ENCODE measurements around the gene PAGE3.

PAGE3 gene

GRCh38 chrX:55264816-55265215, at the start of gene PAGE3:
Gene PAGE3 (minus strand): TSS chrX:55264916. CDS start chrX:55263903, 1,013 bp downstream.
- no peak for DNase-seq (ENCODE audit: low spot score in 2 of 2)
- Histone ChIP-seq H3K36me3 (replicated peaks) (no peaks in the 10 kb centered on the region), H3K4me3 (no peak within 1 kb of the TSS), H3K4me1 (no peaks in the 10 kb centered on the region), H3K27me3 (ENCODE audit: low read depth) (no peaks in the 10 kb centered on the region; the same call in 1 of the 2 replicates), H3K9me3 (no peaks in the 10 kb centered on the region)
- in situ Hi-C loops (cut with MboI; ENCODE audit: low sequenced_read_pairs): no loop called here

DNA sequence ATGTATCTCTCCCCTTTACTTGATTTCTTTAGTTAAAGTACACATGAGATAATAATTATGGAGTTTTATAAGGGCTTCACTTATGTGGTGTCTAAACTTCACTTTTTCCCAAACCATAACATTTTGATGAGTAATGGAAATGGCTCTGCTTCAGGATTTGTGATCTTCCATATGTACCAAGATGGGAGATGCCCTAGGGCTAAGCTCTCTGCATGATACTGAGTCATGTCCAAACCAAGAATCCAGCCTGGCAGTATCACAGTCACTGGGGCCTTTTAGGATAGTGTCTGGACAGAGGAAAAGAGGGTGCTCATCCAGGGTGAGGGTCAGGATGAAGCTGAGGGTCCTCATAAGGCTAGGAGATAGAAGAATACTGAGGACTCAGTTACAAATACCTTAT, 47.9 kb upstream of the PAGE3 start:
- in situ Hi-C loops (cut with MboI; ENCODE audit: low sequenced_read_pairs): no loop called here
- Histone ChIP-seq H3K4me3 (no peak overlapping the region), H3K4me1 (no peaks in the 10 kb centered on the region), H3K9me3 (no peaks in the 10 kb centered on the region), H3K36me3 (replicated peaks) (no peaks in the 10 kb centered on the region), H3K27me3 (ENCODE audit: low read depth) (no peaks in the 10 kb centered on the region)
- DNase-seq (ENCODE audit: low spot score in 2 of 2): no peak

- in situ Hi-C loops (cut with MboI; ENCODE audit: low sequenced_read_pairs): no loop called here
- Histone ChIP-seq H3K27me3 (ENCODE audit: low read depth) (no peaks in the 10 kb centered on the region), H3K4me1 (no peaks in the 10 kb centered on the region), H3K9me3 (no peaks in the 10 kb centered on the region), H3K4me3 (no peak overlapping the region), H3K36me3 (replicated peaks) (no peaks in the 10 kb centered on the region)
- no peak for DNase-seq (ENCODE audit: low spot score in 2 of 2)
These were observed 26.2 kb upstream of the PAGE3 start for GRCh38 chrX:55290963-55291362.

- Histone ChIP-seq H3K4me3 (no peak overlapping the region), H3K36me3 (replicated peaks) (no peaks in the 10 kb centered on the region), H3K4me1 (no peaks in the 10 kb centered on the region), H3K27me3 (ENCODE audit: low read depth) (no peaks in the 10 kb centered on the region), H3K9me3 (no peaks in the 10 kb centered on the region)
- in situ Hi-C loops (cut with MboI; ENCODE audit: low sequenced_read_pairs): no loop called here
- no peak for DNase-seq (ENCODE audit: low spot score in 2 of 2)
These were observed 15.1 kb upstream of the PAGE3 start for GRCh38 chrX:55279832-55280231.

- no peaks in the 10 kb centered on the region for H3K4me1 ChIP-seq
- in situ Hi-C loops (cut with MboI; ENCODE audit: low sequenced_read_pairs): no loop called here
- no peak overlapping the region for H3K4me3 ChIP-seq
- H3K27me3 ChIP-seq (ENCODE audit: low read depth): no peaks in the 10 kb centered on the region; the same call in 1 of the 2 replicates
- no peaks in the 10 kb centered on the region for H3K36me3 ChIP-seq (replicated peaks)
- H3K9me3 ChIP-seq: no peaks in the 10 kb centered on the region
- DNase-seq (ENCODE audit: low spot score in 2 of 2): no peak
These were observed 3.9 kb downstream of the PAGE3 start for GRCh38 chrX:55260806-55261205.

GRCh38 chrX:55253528-55253927, 11.2 kb downstream of the PAGE3 start:
- Histone ChIP-seq H3K36me3 (replicated peaks) (no peaks in the 10 kb centered on the region), H3K27me3 (ENCODE audit: low read depth) (no peaks in the 10 kb centered on the region), H3K4me1 (no peaks in the 10 kb centered on the region), H3K9me3 (no peaks in the 10 kb centered on the region), H3K4me3 (no peak overlapping the region)
- in situ Hi-C loops (cut with MboI; ENCODE audit: low sequenced_read_pairs): no loop called here
- DNase-seq (ENCODE audit: low spot score in 2 of 2): no peak

- Histone ChIP-seq H3K9me3 (no peaks in the 10 kb centered on the region), H3K36me3 (replicated peaks) (no peaks in the 10 kb centered on the region), H3K4me3 (no peak overlapping the region), H3K27me3 (ENCODE audit: low read depth) (no peaks in the 10 kb centered on the region), H3K4me1 (no peaks in the 10 kb centered on the region)
- DNase-seq (ENCODE audit: low spot score in 2 of 2): no peak
- in situ Hi-C loops (cut with MboI; ENCODE audit: low sequenced_read_pairs): no loop called here
These were observed 23.9 kb downstream of the PAGE3 start for GRCh38 chrX:55240788-55241340.

- Histone ChIP-seq H3K9me3 (no peaks in the 10 kb centered on the region), H3K4me3 (no peak within 1 kb of the TSS), H3K36me3 (replicated peaks) (no peaks in the 10 kb centered on the region), H3K27me3 (ENCODE audit: low read depth) (no peaks in the 10 kb centered on the region), H3K4me1 (no peaks in the 10 kb centered on the region)
- in situ Hi-C loops (cut with MboI; ENCODE audit: low sequenced_read_pairs): no loop called here
- DNase-seq (ENCODE audit: low spot score in 2 of 2): no peak
These were observed 44.5 kb downstream of the PAGE3 start, which contains the start of gene PAGE5 for GRCh38 chrX:55220119-55220794. Gene PAGE5 (plus strand): TSS chrX:55220346. CDS start chrX:55221383, 1,037 bp downstream.

GRCh38 chrX:55213381-55213780, 51.3 kb downstream of the PAGE3 start:
- Histone ChIP-seq H3K9me3 (no peaks in the 10 kb centered on the region), H3K4me1 (no peaks in the 10 kb centered on the region), H3K36me3 (replicated peaks) (no peaks in the 10 kb centered on the region), H3K4me3 (no peak overlapping the region), H3K27me3 (ENCODE audit: low read depth) (no peaks in the 10 kb centered on the region)
- in situ Hi-C loops (cut with MboI; ENCODE audit: low sequenced_read_pairs): no loop called here
- DNase-seq (ENCODE audit: low spot score in 2 of 2): no peak

DNA sequence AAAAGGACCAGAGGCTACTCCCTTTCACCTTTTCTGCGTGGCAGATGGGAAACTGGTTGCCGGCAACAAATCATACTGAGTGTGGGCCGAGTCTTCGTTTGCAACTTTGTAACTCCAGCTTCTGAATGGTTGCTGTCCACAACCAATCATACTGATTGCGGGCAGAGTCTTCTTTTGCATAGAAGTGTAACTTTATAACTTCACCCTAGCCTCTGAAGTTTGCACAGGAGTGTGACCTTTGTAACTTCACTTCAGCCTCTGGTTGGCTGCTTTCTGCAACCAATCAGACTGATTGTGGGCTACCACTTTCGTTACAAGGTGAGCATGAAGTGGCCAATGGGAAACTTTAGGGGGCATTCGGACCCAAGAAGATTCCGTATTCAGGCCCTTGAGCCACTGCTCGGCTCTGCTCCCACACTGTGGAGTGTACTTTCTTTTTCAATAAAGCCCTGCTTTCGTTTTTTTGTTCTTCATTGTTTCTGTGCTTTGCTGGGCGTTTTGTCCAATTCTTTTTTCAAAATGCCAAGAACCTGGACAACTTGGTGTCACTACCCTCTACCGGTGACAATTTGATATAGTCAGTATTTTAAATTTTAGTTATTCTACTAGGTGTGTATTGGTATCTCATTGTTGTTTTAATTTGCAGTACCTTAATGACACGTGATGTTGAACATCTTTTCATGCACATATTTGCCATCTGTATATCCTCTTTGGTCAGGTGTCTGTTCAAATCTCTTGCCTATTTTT, 53.6 kb downstream of the PAGE3 start:
- Histone ChIP-seq H3K9me3 (no peaks in the 10 kb centered on the region), H3K4me3 (no peak overlapping the region), H3K27me3 (ENCODE audit: low read depth) (no peaks in the 10 kb centered on the region), H3K4me1 (no peaks in the 10 kb centered on the region), H3K36me3 (replicated peaks) (no peaks in the 10 kb centered on the region)
- DNase-seq (ENCODE audit: low spot score in 2 of 2): no peak
- in situ Hi-C loops (cut with MboI; ENCODE audit: low sequenced_read_pairs): no loop called here
